ENCODE data around the gene GGT5.

DNA sequence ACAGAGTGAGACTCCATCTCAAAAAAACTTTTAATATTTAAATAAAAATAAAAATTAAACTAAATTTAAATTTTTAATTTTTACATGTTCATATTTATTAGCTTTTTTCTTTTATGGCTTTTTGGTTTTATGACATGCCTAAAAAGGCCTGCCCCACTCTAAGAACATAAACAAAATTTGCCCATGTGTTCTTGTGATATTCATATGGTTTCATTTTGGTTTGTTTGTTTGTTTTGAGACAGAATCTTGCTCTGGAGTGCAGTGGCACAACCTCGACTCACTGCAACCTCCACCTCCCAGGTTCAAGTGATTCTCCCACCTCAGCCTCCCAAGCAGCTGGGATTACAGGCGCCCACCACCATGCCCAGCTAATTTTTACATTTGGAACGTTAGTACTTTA lies 35.9 kb downstream of the GGT5 start:
- TF ChIP-seq CTCF (IDR thresholded peaks at IDR 0.05 in 8 of 11, conservative IDR thresholded peaks at IDR 0.05 in 3 of 11) (no peak), POLR2AphosphoS5 (IDR thresholded peaks at IDR 0.05) (no peak)

Measured in spleen (tissue), 7 donors.